ENCODE measurements around the gene NAT10. TPM values are rescaled to one million over a fixed set of nuclear protein-coding genes. Genes with fewer than 3 reads are reported as not detected.

Gene NAT10
- total RNA-seq, 1 donor from 2014 or later = 64.5 TPM

GRCh38 chr11:34150494-34151151 lies 45.2 kb downstream of the NAT10 start:
- peaks cover 4% of the 10 kb centered on the region for H3K4me1 Mint-ChIP-seq (ENCODE audit: low read depth)
- H3K9me3 Mint-ChIP-seq (ENCODE audit: low read depth) = no peaks in the 10 kb centered on the region
- TF ChIP-seq CTCF (IDR thresholded peaks at IDR 0.05; ENCODE audit: unreplicated experiment) = no peak
- no peak overlapping the region for H3K4me3 Mint-ChIP-seq (ENCODE audit: low read depth)
- no peak overlapping the region for H3K27ac Mint-ChIP-seq
- no peak for DNase-seq (ENCODE audit: low spot score, unreplicated experiment)
- peaks cover 24% of the 10 kb centered on the region for H3K36me3 Mint-ChIP-seq (ENCODE audit: insufficient read depth)
- H3K27me3 Mint-ChIP-seq = no peaks in the 10 kb centered on the region

DNA sequence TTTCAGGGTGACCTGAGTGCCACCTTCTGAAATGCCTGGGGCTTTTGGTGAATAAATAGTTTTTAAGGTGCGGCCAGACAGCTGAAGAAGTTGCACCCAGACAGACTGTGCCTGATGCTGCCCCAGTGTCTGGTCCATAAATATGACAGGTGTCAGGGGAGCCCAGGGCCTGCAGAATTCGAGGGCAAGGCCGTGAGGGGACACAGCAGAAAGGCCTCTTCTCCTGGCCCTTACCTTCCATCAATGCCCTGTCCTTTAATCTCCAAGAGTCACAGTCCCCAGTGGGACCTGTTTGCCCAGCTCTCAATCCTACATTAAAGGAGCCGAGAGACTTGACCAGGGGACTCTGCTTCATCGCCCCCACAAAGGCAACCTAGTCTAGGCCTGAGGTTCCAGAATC lies 45.7 kb downstream of the NAT10 start:
- TF ChIP-seq CTCF (IDR thresholded peaks at IDR 0.05; ENCODE audit: unreplicated experiment) = no peak
- H3K9me3 Mint-ChIP-seq (ENCODE audit: low read depth) = no peaks in the 10 kb centered on the region
- peaks cover 19% of the 10 kb centered on the region for H3K36me3 Mint-ChIP-seq (ENCODE audit: insufficient read depth)
- no peak overlapping the region for H3K27ac Mint-ChIP-seq
- no peak overlapping the region for H3K4me3 Mint-ChIP-seq (ENCODE audit: low read depth)
- H3K27me3 Mint-ChIP-seq = no peaks in the 10 kb centered on the region
- no peak for DNase-seq (ENCODE audit: low spot score, unreplicated experiment)
- H3K4me1 Mint-ChIP-seq (ENCODE audit: low read depth) = peaks cover 4% of the 10 kb centered on the region

GRCh38 chr11:34151916-34152845 lies 46.8 kb downstream of the NAT10 start:
- peaks cover 4% of the 10 kb centered on the region for H3K4me1 Mint-ChIP-seq (ENCODE audit: low read depth)
- no peak overlapping the region for H3K4me3 Mint-ChIP-seq (ENCODE audit: low read depth)
- H3K27ac Mint-ChIP-seq = no peak overlapping the region
- no peak for DNase-seq (ENCODE audit: low spot score, unreplicated experiment)
- H3K9me3 Mint-ChIP-seq (ENCODE audit: low read depth) = no peaks in the 10 kb centered on the region
- TF ChIP-seq CTCF (IDR thresholded peaks at IDR 0.05; ENCODE audit: unreplicated experiment) = no peak
- no peaks in the 10 kb centered on the region for H3K27me3 Mint-ChIP-seq
- peaks cover 14% of the 10 kb centered on the region for H3K36me3 Mint-ChIP-seq (ENCODE audit: insufficient read depth)

DNA sequence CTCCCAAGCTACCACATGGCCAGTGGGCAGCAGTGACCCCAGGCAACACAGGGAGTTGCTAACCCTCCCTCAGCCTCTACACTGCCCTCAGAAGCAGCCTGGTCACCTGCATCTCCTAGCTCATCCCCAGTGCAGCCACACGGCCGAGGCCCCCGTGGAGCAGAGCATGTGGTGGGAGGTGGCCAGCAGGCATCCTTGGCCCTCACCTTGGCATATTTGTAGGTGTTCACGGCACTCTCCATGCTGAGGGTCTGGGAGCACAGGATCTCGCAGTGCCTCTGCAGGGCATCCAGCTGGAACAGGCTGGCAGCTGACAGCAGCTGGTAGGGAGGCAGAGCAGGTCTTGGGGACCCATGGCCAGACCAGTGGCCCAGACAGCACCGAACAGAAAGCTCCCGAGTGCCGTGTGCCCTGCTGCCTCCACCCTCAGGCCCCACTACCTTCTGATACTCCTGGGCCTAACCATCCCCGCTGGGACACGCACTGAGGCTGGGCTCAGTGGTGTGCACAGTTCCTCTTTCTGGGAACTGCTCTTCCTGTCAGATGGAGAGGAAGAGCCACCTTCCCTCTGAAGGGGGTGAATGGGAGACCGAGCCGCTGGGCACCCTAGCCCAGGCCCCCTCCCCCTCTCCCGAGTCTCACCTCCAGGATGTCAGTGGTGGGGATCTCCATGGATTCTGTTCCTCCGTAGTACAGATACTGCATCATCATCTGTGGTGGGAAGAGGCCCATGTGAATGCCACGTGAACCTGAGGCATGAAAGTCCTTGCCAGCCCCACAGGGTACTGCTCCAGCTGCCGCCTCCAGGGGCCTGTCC lies 48.8 kb downstream of the NAT10 start:
- Mint-ChIP-seq H3K4me1 (ENCODE audit: low read depth) (no peaks in the 10 kb centered on the region), H3K27me3 (no peaks in the 10 kb centered on the region), H3K4me3 (ENCODE audit: low read depth) (no peak overlapping the region), H3K9me3 (ENCODE audit: low read depth) (no peaks in the 10 kb centered on the region), H3K36me3 (ENCODE audit: insufficient read depth) (peaks cover 7% of the 10 kb centered on the region), H3K27ac (no peak overlapping the region)
- TF ChIP-seq CTCF (IDR thresholded peaks at IDR 0.05; ENCODE audit: unreplicated experiment) = no peak
- no peak for DNase-seq (ENCODE audit: low spot score, unreplicated experiment)

Measured in progenitor cell of endocrine pancreas (in vitro differentiated cells).